SKM-1 treated with dmso at 0.1 percent for 144 hours (cell line): ENCODE data around the gene GRHL3.

Source experiments
- DNase-seq: peaks from one replicate; lab custom pipeline; 2025; ENCODE audit not compliant: unreplicated experiment; lab: John Stamatoyannopoulos, UW

The GRHL3 gene

GRCh38 chr1:24292887-24293286, 26.3 kb upstream of the GRHL3 start:
- no peak for DNase-seq

GRCh38 chr1:24293392-24294227, 25.5 kb upstream of the GRHL3 start:
- no peak for DNase-seq

- no peak for DNase-seq
Measured at GRCh38 chr1:24294228-24294672, 24.9 kb upstream of the GRHL3 start.

- DNase-seq, result no peak
Measured at GRCh38 chr1:24294716-24295371, 24.3 kb upstream of the GRHL3 start.

- DNase-seq, result no peak
Measured at GRCh38 chr1:24295535-24295934, 23.6 kb upstream of the GRHL3 start.

- no peak for DNase-seq
Measured at GRCh38 chr1:24297187-24297851, 21.8 kb upstream of the GRHL3 start.

- no peak for DNase-seq
Measured at GRCh38 chr1:24297852-24298232, 21.3 kb upstream of the GRHL3 start.

GRCh38 chr1:24298606-24299005, 20.6 kb upstream of the GRHL3 start:
- no peak for DNase-seq

- DNase-seq, result no peak
Measured at GRCh38 chr1:24299901-24300300, 19.3 kb upstream of the GRHL3 start.

- DNase-seq, result no peak
Measured at GRCh38 chr1:24300971-24301784, 18.0 kb upstream of the GRHL3 start.

- no peak for DNase-seq
Measured at GRCh38 chr1:24301785-24302175, 17.4 kb upstream of the GRHL3 start.

- no peak for DNase-seq
Measured at GRCh38 chr1:24302209-24302611, 16.9 kb upstream of the GRHL3 start.

GRCh38 chr1:24303600-24303999, 15.6 kb upstream of the GRHL3 start:
- no peak for DNase-seq

GRCh38 chr1:24304763-24305162, 14.4 kb upstream of the GRHL3 start:
- no peak for DNase-seq

- DNase-seq, result no peak
Measured at GRCh38 chr1:24308365-24309015, 10.7 kb upstream of the GRHL3 start.

GRCh38 chr1:24309762-24310485, 9.2 kb upstream of the GRHL3 start:
- no peak for DNase-seq

GRCh38 chr1:24311234-24311633, 7.9 kb upstream of the GRHL3 start:
- DNase-seq, result no peak

GRCh38 chr1:24311741-24312140, 7.4 kb upstream of the GRHL3 start:
- DNase-seq, result no peak

GRCh38 chr1:24315391-24315790, 3.8 kb upstream of the GRHL3 start:
- no peak for DNase-seq

GRCh38 chr1:24316645-24317044, 2.5 kb upstream of the GRHL3 start:
- DNase-seq, result no peak
